CD4-positive, alpha-beta T cell treated with Interleukin-17A for 1 hour (primary cell): Measurements from ENCODE around the gene RFC5.
"Not testable (repeated sequence)": the region's sequence is repeated elsewhere in the genome, so short reads cannot be mapped to it uniquely, and the experiment has no call there.

Experiments
- DNase-seq: peaks from one replicate; pipeline ENCODE4 v3.0.0-alpha.2; 2020

The RFC5 gene

GRCh38 chr12:118016424-118017264 is at the start of gene RFC5:
Gene RFC5, plus strand, starts transcription at chr12:118016703. Its CDS starts 125 bp downstream, at chr12:118016828.
- peak; percentile 97 for DNase-seq

DNA sequence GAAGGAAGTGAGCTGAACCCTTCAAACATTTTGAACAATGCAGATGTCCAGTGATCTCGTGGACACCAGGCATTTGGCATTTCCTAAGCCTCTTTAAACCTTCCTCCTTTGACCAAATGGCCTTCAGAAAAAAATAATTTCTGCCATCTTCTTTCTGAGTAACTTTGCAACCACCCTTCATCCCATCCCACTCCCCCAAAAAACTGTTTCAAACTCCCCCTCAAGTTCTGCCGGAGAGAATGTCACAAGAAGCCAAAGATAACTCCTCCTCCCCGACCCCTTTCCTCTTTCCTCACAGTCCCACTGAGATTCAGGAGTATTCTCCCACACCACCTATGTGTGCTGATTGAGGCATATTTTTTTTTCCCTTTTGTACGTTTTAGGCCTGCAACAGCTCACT is 49.5 kb upstream of the RFC5 start:
- DNase-seq = no peak

- DNase-seq = no peak
Observed at GRCh38 chr12:117967512-117967911, 49.0 kb upstream of the RFC5 start.

GRCh38 chr12:117968151-117968789 is 48.2 kb upstream of the RFC5 start:
- no peak for DNase-seq

- DNase-seq = peak; percentile 43
Observed at GRCh38 chr12:117968826-117969659, 47.5 kb upstream of the RFC5 start, which contains the start of gene KSR2. Gene KSR2, minus strand, starts transcription at chr12:117968990. Its CDS starts 735 bp downstream, at chr12:117968255.

- DNase-seq = no peak
Observed at GRCh38 chr12:117970334-117970733, 46.2 kb upstream of the RFC5 start.

DNA sequence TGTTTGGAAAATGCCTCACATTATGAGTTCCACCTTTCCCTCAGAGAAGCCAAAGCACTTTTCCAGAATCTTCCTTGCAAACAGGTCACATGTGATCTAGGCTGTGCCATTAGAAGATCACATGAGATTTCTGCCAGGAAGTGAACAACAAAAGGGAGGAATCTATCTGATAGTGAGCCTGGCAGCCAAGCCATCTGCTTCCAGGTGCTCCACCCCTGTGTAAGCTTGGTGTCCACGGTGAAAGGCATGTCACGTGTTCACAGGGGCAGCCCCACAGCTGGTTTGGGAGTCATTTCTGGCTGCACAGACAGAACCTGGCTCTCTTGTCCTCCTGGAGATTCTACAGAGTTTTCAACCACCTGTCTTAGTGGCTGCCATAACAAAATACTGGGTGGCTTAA is 44.2 kb upstream of the RFC5 start:
- DNase-seq = no peak

DNA sequence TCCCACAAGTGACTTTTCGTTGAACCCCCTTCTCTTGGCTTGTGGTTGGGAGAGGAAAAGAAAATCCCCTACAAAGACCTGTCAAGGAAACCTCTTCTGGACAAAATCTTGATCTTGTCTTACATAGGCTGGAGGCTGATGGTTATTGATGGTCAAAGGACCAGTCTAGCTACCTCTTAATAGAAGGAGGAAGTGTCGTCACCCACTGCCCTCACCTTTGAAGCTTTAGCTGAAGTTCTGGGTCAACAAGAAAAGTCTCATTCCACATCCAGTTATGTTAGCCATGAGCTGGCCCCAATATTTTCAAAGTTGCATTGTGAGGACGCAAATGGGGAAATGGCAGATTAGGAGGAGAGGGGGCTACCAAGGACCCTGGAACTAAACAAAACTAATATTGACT is 41.5 kb upstream of the RFC5 start:
- no peak for DNase-seq

- DNase-seq = no peak
Observed at GRCh38 chr12:117977373-117977772, 39.1 kb upstream of the RFC5 start.

GRCh38 chr12:117980616-117981015 is 35.9 kb upstream of the RFC5 start:
- no peak for DNase-seq

- DNase-seq = no peak
Observed at GRCh38 chr12:117981267-117981666, 35.2 kb upstream of the RFC5 start.

- no peak for DNase-seq
Observed at GRCh38 chr12:117985182-117985581, 31.3 kb upstream of the RFC5 start.

GRCh38 chr12:117986705-117987469 is 29.6 kb upstream of the RFC5 start:
- DNase-seq = no peak

- no peak for DNase-seq
Observed at GRCh38 chr12:117994551-117995438, 21.7 kb upstream of the RFC5 start.

DNA sequence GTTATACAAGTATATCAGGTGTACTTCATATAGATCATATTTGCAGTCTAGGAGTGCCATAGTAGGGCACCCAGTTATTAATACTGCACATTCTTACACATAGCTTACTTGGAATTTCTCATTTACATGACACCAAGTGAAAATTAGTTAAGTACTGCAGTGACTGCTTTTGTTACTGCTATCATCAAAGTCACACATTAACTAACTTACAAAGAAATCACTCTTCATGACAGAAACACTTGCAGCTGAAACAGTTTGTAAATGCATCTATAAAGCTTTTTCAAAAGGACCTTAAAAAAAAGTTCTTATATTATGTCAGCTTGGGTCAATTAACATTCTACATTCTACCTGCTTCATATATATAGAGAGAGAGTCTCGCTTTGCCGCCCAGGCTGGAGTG is 17.8 kb upstream of the RFC5 start:
- DNase-seq = no peak

GRCh38 chr12:117999806-118000205 is 16.7 kb upstream of the RFC5 start:
- not testable (repeated sequence) for DNase-seq

DNA sequence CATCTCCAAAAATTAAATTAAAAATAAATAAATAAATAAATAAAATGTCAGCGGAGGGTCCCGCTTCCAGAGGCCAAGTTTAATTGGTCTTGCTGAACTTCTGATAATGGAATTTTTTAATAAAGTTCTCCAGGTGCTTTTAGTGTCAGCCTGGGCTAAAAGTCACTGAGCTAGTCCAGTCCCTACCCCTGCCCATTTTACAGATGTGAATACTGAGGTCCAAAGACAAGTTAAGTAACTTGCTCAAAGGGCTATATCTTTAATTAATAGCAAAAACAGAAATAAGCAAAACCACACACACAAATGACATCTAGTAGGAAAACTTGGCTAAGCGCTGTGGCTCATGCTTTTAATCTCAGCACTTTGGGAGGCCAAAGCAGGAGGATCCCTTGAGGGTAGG is 5.6 kb upstream of the RFC5 start:
- no peak for DNase-seq

GRCh38 chr12:118011377-118011776 is 5.1 kb upstream of the RFC5 start:
- DNase-seq = no peak

DNA sequence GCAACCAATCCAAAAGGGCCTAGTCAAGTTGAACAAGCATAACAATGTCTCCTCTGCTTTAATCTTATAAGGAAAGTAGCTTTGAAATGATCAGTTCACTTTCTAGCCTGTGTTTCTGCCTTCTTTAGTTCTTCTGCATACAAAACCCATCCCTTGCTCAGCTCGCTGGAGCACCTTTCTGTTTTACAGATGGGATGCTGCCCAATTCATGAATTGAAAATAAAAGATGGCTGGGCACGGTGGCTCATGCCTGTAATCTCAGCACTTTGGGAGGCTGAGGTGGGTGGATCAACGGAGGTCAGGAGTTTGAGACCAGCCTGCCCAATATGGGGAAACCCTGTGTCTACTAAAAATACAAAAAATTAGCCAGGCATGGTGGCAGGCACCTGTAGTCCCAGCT is 4.5 kb upstream of the RFC5 start:
- no peak for DNase-seq

DNA sequence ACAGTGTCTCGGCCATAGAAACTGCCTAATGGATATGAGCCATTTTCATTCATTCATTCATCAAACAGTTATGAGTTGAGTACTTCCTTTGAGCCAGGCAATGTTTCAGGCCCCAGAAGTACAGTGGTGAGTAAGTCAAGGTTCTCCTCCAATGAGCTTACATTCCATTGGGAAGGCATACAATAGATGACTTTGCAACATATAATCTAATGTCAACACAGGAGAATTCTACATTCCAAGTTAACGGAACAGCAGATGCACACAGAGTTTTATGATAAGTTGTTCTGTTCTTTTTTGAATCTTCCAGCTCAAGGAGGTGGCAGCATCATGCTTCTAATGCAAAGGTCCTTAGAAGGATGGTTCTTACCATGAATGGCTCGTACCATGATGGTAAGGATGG is 3.2 kb upstream of the RFC5 start:
- DNase-seq = no peak

- DNase-seq = no peak
Observed at GRCh38 chr12:118015306-118015705, 1.2 kb upstream of the RFC5 start.

GRCh38 chr12:118015944-118016343 is 559 bp upstream of the RFC5 start:
- DNase-seq = no peak
